ENCODE data around the gene BIVM.

Gene BIVM

DNA sequence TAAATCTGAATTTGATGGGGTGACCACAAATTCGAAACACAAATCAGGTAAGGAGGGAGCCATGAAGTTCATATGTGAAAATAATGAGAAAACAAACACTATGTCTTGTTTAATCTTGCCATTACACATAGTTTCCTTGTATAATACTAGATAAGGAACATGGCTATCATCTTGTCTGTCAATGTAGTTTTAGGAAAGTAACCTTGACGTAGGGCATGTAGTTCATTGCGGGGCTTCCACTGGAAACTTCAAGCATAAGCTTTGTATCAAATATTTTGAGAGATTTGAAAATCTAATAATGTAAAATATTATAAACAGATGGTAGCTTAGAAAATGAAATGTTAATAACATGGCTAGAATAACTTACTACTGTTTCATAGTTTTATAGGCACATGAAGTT lies 8.8 kb downstream of the BIVM start:
- TF ChIP-seq ZBTB7A (IDR thresholded peaks at IDR 0.05; ENCODE audit: low read depth) (no peak), CREB1 (IDR thresholded peaks at IDR 0.05; ENCODE audit: low read depth) (no peak), EP300 (IDR thresholded peaks at IDR 0.05; ENCODE audit: borderline replicate concordance) (no peak), EGR1 (IDR thresholded peaks at IDR 0.05) (no peak), CEBPB (IDR thresholded peaks at IDR 0.05) (no peak), TAF1 (IDR thresholded peaks at IDR 0.05; ENCODE audit: low read depth) (no peak), REST (IDR thresholded peaks at IDR 0.05; ENCODE audit: low read depth) (no peak), TCF12 (IDR thresholded peaks at IDR 0.05; ENCODE audit: low read depth) (no peak), MAX (IDR thresholded peaks at IDR 0.05) (no peak), TEAD4 (IDR thresholded peaks at IDR 0.05) (no peak), RAD21 (IDR thresholded peaks at IDR 0.05; ENCODE audit: low read depth) (no peak), YY1 (IDR thresholded peaks at IDR 0.05; ENCODE audit: low read depth) (no peak), NFIC (IDR thresholded peaks at IDR 0.05) (no peak), FOXM1 (IDR thresholded peaks at IDR 0.05; ENCODE audit: borderline replicate concordance, low read depth) (no peak)
- TF ChIP-seq, protein P1, sequence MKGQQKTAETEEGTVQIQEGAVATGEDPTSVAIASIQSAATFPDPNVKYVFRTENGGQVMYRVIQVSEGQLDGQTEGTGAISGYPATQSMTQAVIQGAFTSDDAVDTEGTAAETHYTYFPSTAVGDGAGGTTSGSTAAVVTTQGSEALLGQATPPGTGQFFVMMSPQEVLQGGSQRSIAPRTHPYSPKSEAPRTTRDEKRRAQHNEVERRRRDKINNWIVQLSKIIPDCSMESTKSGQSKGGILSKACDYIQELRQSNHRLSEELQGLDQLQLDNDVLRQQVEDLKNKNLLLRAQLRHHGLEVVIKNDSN (IDR thresholded peaks at IDR 0.05): no peak

DNA sequence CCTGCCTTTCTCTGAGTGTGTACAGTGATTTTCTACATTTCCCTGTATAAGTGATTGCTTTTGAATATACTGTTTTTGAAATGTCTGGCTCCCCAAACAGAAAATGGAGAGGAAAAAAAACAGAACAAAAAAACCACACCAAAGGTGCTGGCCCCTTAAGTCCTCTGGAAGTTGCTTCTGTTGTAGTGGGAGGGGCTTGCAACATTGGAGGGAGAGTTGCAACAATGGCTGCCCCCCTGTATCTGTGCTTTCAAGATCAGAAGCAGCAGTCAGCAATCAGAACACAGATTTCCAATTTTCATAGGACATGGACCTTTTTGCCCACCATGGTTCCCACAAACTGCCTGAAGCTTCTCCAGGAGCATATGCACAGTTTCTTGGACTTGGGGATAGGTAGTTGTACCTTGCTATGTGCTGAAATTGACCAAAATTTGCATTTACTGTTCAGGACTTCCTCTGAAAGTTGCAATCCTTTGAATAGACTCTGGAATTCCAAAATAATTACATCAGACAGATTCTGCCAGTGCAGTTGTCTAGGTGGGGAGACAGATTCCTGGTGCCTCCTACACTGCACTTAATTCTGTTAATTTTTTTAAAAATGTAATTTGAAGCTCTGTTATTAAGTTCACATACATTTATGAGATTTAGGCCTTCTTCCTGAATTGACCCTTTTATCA lies 13.8 kb downstream of the BIVM start:
- TF ChIP-seq YY1 (IDR thresholded peaks at IDR 0.05; ENCODE audit: low read depth): 0 out of 2 replicates have a peak, but pooled peaks have one; percentile 47
- no peak for TF ChIP-seq FOXM1 (IDR thresholded peaks at IDR 0.05; ENCODE audit: borderline replicate concordance, low read depth)

DNA sequence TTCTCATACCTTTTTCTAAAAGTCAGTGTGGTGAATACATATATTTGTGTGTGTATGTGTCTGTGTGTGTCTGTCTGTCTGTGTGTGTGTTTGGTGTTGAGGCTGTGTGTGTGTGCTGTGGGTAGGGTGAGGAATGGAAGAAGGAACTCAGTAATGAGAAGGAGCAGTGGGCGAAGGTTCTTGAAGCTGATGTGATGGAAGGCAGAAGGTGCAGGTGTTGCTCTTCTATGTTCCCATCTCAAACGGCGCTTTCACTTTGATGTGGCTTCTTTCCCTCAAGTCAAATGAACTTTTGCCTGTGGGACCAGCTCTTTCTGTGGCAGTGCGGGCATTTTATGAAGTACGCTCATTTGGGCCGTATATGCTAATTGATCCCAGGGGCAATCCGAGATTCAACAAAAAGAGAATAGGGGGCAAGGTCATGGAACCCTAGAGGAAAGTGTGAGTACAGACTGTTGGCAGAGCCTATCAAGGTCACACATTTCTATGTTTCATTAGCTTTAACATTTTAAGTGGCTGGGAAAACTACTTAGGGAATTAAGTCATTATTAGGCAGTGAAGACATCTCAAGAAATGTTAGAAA lies 15.2 kb downstream of the BIVM start:
- no peak for TF ChIP-seq YY1 (IDR thresholded peaks at IDR 0.05; ENCODE audit: low read depth)
- TF ChIP-seq TCF12 (IDR thresholded peaks at IDR 0.05; ENCODE audit: low read depth): no peak
- no peak for TF ChIP-seq RAD21 (IDR thresholded peaks at IDR 0.05; ENCODE audit: low read depth)
- TF ChIP-seq EP300 (IDR thresholded peaks at IDR 0.05; ENCODE audit: borderline replicate concordance): no peak
- TF ChIP-seq MAX (IDR thresholded peaks at IDR 0.05): no peak
- TF ChIP-seq CREB1 (IDR thresholded peaks at IDR 0.05; ENCODE audit: low read depth): no peak
- no peak for TF ChIP-seq CEBPB (IDR thresholded peaks at IDR 0.05)
- TF ChIP-seq FOXM1 (IDR thresholded peaks at IDR 0.05; ENCODE audit: borderline replicate concordance, low read depth): no peak
- TF ChIP-seq, protein P1 (IDR thresholded peaks at IDR 0.05): no peak
- TF ChIP-seq ZBTB7A (IDR thresholded peaks at IDR 0.05; ENCODE audit: low read depth): no peak
- no peak for TF ChIP-seq REST (IDR thresholded peaks at IDR 0.05; ENCODE audit: low read depth)
- no peak for TF ChIP-seq EGR1 (IDR thresholded peaks at IDR 0.05)
- no peak for TF ChIP-seq NFIC (IDR thresholded peaks at IDR 0.05)
- TF ChIP-seq TEAD4 (IDR thresholded peaks at IDR 0.05): no peak
- no peak for TF ChIP-seq TAF1 (IDR thresholded peaks at IDR 0.05; ENCODE audit: low read depth)

DNA sequence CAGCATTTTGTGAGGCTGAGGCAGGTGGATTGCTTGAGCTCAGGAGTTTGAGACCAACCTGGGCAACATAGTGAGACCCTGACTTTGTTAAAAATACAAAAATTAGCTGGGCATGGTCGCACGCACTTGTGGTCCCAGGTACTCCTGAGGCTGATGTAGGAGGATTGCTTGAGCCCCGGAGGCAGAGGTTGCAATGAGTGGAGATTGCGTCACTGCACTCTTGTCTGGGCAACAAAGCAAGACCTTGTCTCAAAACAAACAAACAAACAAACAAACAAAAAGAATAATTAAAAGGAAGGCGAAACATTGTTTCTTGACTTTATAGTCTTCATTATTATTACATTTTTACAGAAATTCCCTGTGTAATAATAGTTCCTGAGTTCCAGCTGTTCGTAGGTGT lies 15.9 kb downstream of the BIVM start:
- TF ChIP-seq TCF12 (IDR thresholded peaks at IDR 0.05; ENCODE audit: low read depth) (no peak), FOXM1 (IDR thresholded peaks at IDR 0.05; ENCODE audit: borderline replicate concordance, low read depth) (no peak), CREB1 (IDR thresholded peaks at IDR 0.05; ENCODE audit: low read depth) (no peak), YY1 (IDR thresholded peaks at IDR 0.05; ENCODE audit: low read depth) (no peak), TAF1 (IDR thresholded peaks at IDR 0.05; ENCODE audit: low read depth) (no peak), TEAD4 (IDR thresholded peaks at IDR 0.05) (no peak), NFIC (IDR thresholded peaks at IDR 0.05) (no peak), CEBPB (IDR thresholded peaks at IDR 0.05) (no peak; the same call in 1 of the 2 replicates), MAX (IDR thresholded peaks at IDR 0.05) (no peak), RAD21 (IDR thresholded peaks at IDR 0.05; ENCODE audit: low read depth) (no peak), EP300 (IDR thresholded peaks at IDR 0.05; ENCODE audit: borderline replicate concordance) (no peak), EGR1 (IDR thresholded peaks at IDR 0.05) (no peak), ZBTB7A (IDR thresholded peaks at IDR 0.05; ENCODE audit: low read depth) (no peak), REST (IDR thresholded peaks at IDR 0.05; ENCODE audit: low read depth) (no peak)
- TF ChIP-seq, protein P1 (IDR thresholded peaks at IDR 0.05): no peak
